CD4-positive, alpha-beta memory T cell (primary cell): ENCODE measurements around the gene MX2. TPM values are rescaled to one million over a fixed set of nuclear protein-coding genes. Genes with fewer than 3 reads are reported as not detected.
"Not testable (repeated sequence)": the region's sequence is repeated elsewhere in the genome, so short reads cannot be mapped to it uniquely, and the experiment has no call there.

Experiments used
- CTCF ChIA-PET: fragments of 350-600 bp; sonication (Branson Sonifier 250); formaldehyde crosslinking; loops from one replicate; lab custom pipeline; 2021; ENCODE audit warnings: inconsistent platforms; ENCODE audit not compliant: partially characterized antibody; lab: Charles Lee
- POLR2A ChIA-PET: fragments of 350-600 bp; sonication (Branson Sonifier 250); formaldehyde crosslinking; loops from one replicate; lab custom pipeline; 2021; ENCODE audit not compliant: partially characterized antibody; lab: Charles Lee
- DNase-seq, 5 donors: peaks; one replicate each; pipeline versions ENCODE4 v3.0.0 to v3.0.0-alpha.2; 2020 to 2022; ENCODE audit warnings: mixed read lengths in 1 of 5
- H3K27ac ChIP-seq: one replicate; pipeline ENCODE4 v1.7.0; 2013; ENCODE audit warnings: low read depth, low read length
- H3K27me3 ChIP-seq: 2 replicates; pipeline ENCODE4 v1.7.0; 2013; ENCODE audit warnings: mild to moderate bottlenecking, low read length, moderate library complexity; ENCODE audit not compliant: insufficient read depth
- H3K36me3 ChIP-seq: 2 replicates; pipeline ENCODE4 v1.7.0; 2013; ENCODE audit warnings: mild to moderate bottlenecking, low read length, moderate library complexity; ENCODE audit not compliant: insufficient read depth
- H3K4me1 ChIP-seq: 2 replicates; pipeline ENCODE4 v1.7.0; 2013; ENCODE audit warnings: mild to moderate bottlenecking, low read length, moderate library complexity; ENCODE audit not compliant: insufficient read depth
- H3K4me3 ChIP-seq, 2 donors: one replicate each; pipeline ENCODE4 v1.7.0; 2013; ENCODE audit warnings: low read length in 2 of 2, mild to moderate bottlenecking in 1 of 2
- H3K9me3 ChIP-seq, 2 donors: one replicate each; pipeline ENCODE4 v1.7.0; 2013; ENCODE audit warnings: low read length in 2 of 2, control low read depth in 1 of 2; ENCODE audit not compliant: control insufficient read depth in 1 of 2
- H3K27ac Mint-ChIP-seq, 7 donors: one replicate each; pipeline ENCODE4 v1.8.0; 2020 to 2021; ENCODE audit warnings: mixed read lengths in 7 of 7, mild to moderate bottlenecking in 6 of 7, inconsistent platforms in 3 of 7, moderate library complexity in 3 of 7
- H3K27me3 Mint-ChIP-seq, 2 donors: one replicate each; pipeline ENCODE4 v1.8.0; 2020 to 2021; ENCODE audit warnings: mixed read lengths in 2 of 2
- H3K36me3 Mint-ChIP-seq, 2 donors: one replicate each; pipeline ENCODE4 v1.8.0; 2020 to 2021; ENCODE audit warnings: mixed read lengths in 2 of 2, inconsistent platforms in 1 of 2, mild to moderate bottlenecking in 1 of 2
- H3K4me1 Mint-ChIP-seq, 4 donors: one replicate each; pipeline ENCODE4 v1.8.0; 2020 to 2021; ENCODE audit warnings: mixed read lengths in 4 of 4, mild to moderate bottlenecking in 1 of 4
- H3K4me3 Mint-ChIP-seq, 8 donors: one replicate each; pipeline ENCODE4 v1.8.0; 2020 to 2021; ENCODE audit warnings: mixed read lengths in 8 of 8, mild to moderate bottlenecking in 7 of 8, moderate library complexity in 6 of 8, inconsistent platforms in 3 of 8
- H3K9me3 Mint-ChIP-seq, 8 donors: one replicate each; pipeline ENCODE4 v1.8.0; 2020 to 2021; ENCODE audit warnings: mixed read lengths in 8 of 8, mild to moderate bottlenecking in 5 of 8, inconsistent platforms in 3 of 8, moderate library complexity in 1 of 8
- intact Hi-C: fragments of 100-400 bp; cut with micrococcal nuclease; formaldehyde crosslinking; loops from one replicate; pipeline ENCODE4 v1.15.1; 2023
- polyA plus RNA-seq, 2 donors: library from polyadenylated mRNA; unstranded; fragments of 300-500 nt; fragmentation: Illumina TruSeq; gene quantifications; one replicate each; pipeline ENCODE4 v1.2.3, GENCODE V29; 2021
- total RNA-seq, 2 experiments: library from RNA; stranded (reverse); gene quantifications; one replicate each; pipeline ENCODE4 v1.2.3, GENCODE V29; 2021

Gene MX2
- total and polyA plus RNA-seq, 4 experiments from 2014 or later: 29.6 to 107 (median 72.8) TPM

- H3K9me3 Mint-ChIP-seq: peaks cover 0 to 12% (median 2%) of the 10 kb centered on the region in 8 donors
- H3K4me1 ChIP-seq: peaks cover 12% of the 10 kb centered on the region
- no peaks in the 10 kb centered on the region for H3K27me3 Mint-ChIP-seq
- H3K4me1 Mint-ChIP-seq: peaks cover 13 to 39% (median 21%) of the 10 kb centered on the region in 4 donors
- H3K27ac ChIP-seq: peak overlapping the region; percentile 60
- ChIA-PET CTCF (interaction anchor here (2.0 kb wide), 1 partner anchor 136 kb away, joined by 4 read pairs; no protein-coding TSS in a partner anchor), POLR2A (interaction anchor here (2.4 kb wide), 1 partner anchor 57 kb away, joined by 15 read pairs; the partner anchor contains the start of gene MX2)
- no peak overlapping the region for H3K4me3 ChIP-seq
- H3K27ac Mint-ChIP-seq: peak overlapping the region; percentile 39 to 94 (median 87)
- H3K36me3 Mint-ChIP-seq: no peaks in the 10 kb centered on the region
- no peaks in the 10 kb centered on the region for H3K36me3 ChIP-seq
- intact Hi-C loops: no loop called here
- no peaks in the 10 kb centered on the region for H3K27me3 ChIP-seq
- no peaks in the 10 kb centered on the region for H3K9me3 ChIP-seq
- H3K4me3 Mint-ChIP-seq: peak overlapping the region; percentile 73 to 93 (median 88)
- DNase-seq: no peak
Measured at GRCh38 chr21:41418956-41419680, 57.3 kb downstream of the MX2 start.

- Histone ChIP-seq H3K27ac (peak overlapping the region; percentile 60), H3K4me3 (peak overlapping the region; percentile 27 to 49), H3K27me3 (no peaks in the 10 kb centered on the region), H3K9me3 (no peaks in the 10 kb centered on the region), H3K4me1 (peaks cover 12% of the 10 kb centered on the region), H3K36me3 (no peaks in the 10 kb centered on the region)
- intact Hi-C loops: no loop called here
- peaks cover 0 to 3% (median 0%) of the 10 kb centered on the region in 8 donors for H3K9me3 Mint-ChIP-seq
- no peaks in the 10 kb centered on the region for H3K27me3 Mint-ChIP-seq
- H3K4me1 Mint-ChIP-seq: peaks cover 15 to 47% (median 27%) of the 10 kb centered on the region in 4 donors
- ChIA-PET POLR2A (no interaction called here), CTCF (no interaction called here)
- peak overlapping the region; percentile 79 to 94 (median 92) for H3K27ac Mint-ChIP-seq
- H3K36me3 Mint-ChIP-seq: no peaks in the 10 kb centered on the region
- peak overlapping the region; percentile 85 to 94 (median 90) for H3K4me3 Mint-ChIP-seq
- peak; percentile 31 to 56 (median 44) for DNase-seq
Measured at GRCh38 chr21:41419921-41420862, 58.4 kb downstream of the MX2 start.

- H3K4me3 ChIP-seq, H3K27me3 ChIP-seq, H3K36me3 ChIP-seq, H3K9me3 ChIP-seq, CTCF ChIA-PET, H3K27me3 Mint-ChIP-seq, H3K9me3 Mint-ChIP-seq, DNase-seq, H3K36me3 Mint-ChIP-seq, POLR2A ChIA-PET, intact Hi-C loops: not testable (repeated sequence)
- Mint-ChIP-seq H3K4me3 (peak overlapping the region; percentile 85 to 94 (median 90)), H3K27ac (peak overlapping the region in 6 of 7 donors; percentile 79 to 93 (median 92)), H3K4me1 (peaks cover 21 to 55% (median 33%) of the 10 kb centered on the region in 4 donors)
- Histone ChIP-seq H3K27ac (peak overlapping the region; percentile 60), H3K4me1 (peaks cover 17% of the 10 kb centered on the region)
Measured at GRCh38 chr21:41420998-41421397, 59.2 kb downstream of the MX2 start.

GRCh38 chr21:41422546-41423304 lies 60.9 kb downstream of the MX2 start:
- H3K4me1 ChIP-seq: peaks cover 28% of the 10 kb centered on the region
- H3K27me3 Mint-ChIP-seq: no peaks in the 10 kb centered on the region
- H3K9me3 Mint-ChIP-seq: no peaks in the 10 kb centered on the region
- H3K9me3 ChIP-seq: no peaks in the 10 kb centered on the region
- H3K27ac Mint-ChIP-seq: peak overlapping the region in 3 of 7 donors; percentile 53 to 76 (median 66)
- H3K4me3 Mint-ChIP-seq: peak overlapping the region in 4 of 8 donors; percentile 34 to 61 (median 50)
- no peak overlapping the region for H3K4me3 ChIP-seq
- intact Hi-C loops: no loop called here
- H3K27me3 ChIP-seq: no peaks in the 10 kb centered on the region
- no peaks in the 10 kb centered on the region for H3K36me3 ChIP-seq
- CTCF ChIA-PET: interaction anchor here (0.7 kb wide), 1 partner anchor 139 kb away, joined by 3 read pairs; no protein-coding TSS in a partner anchor
- H3K36me3 Mint-ChIP-seq: peaks cover 0 to 10% of the 10 kb centered on the region in 2 donors
- peaks cover 27 to 67% (median 42%) of the 10 kb centered on the region in 4 donors for H3K4me1 Mint-ChIP-seq
- POLR2A ChIA-PET: interaction anchor here (0.6 to 3.4 kb wide), 2 partner anchors 11 to 28 kb away, joined by 3 to 19 read pairs; no protein-coding TSS in a partner anchor
- H3K27ac ChIP-seq: no peak overlapping the region
- DNase-seq: no peak

GRCh38 chr21:41423305-41423636 lies 61.4 kb downstream of the MX2 start:
- Mint-ChIP-seq H3K4me1 (peaks cover 30 to 72% (median 48%) of the 10 kb centered on the region in 4 donors), H3K4me3 (peak overlapping the region in 6 of 8 donors; percentile 25 to 58 (median 32)), H3K27ac (peak overlapping the region in 6 of 7 donors; percentile 48 to 78 (median 66)), H3K36me3 (peaks cover 4 to 14% of the 10 kb centered on the region in 2 donors)
- H3K4me1 ChIP-seq: peaks cover 28% of the 10 kb centered on the region
- H3K4me3 ChIP-seq, H3K9me3 Mint-ChIP-seq, H3K27me3 Mint-ChIP-seq, intact Hi-C loops, H3K27ac ChIP-seq, H3K27me3 ChIP-seq, H3K36me3 ChIP-seq, DNase-seq, H3K9me3 ChIP-seq: not testable (repeated sequence)
- CTCF ChIA-PET: interaction anchor here (0.7 to 3.3 kb wide), 2 partner anchors 140 kb away, joined by 3 to 24 read pairs; no protein-coding TSS in a partner anchor
- POLR2A ChIA-PET: interaction anchor here (3.4 to 5.2 kb wide), 2 partner anchors 12 to 61 kb away, joined by 19 to 58 read pairs; partner anchors contain the start of gene MX2

GRCh38 chr21:41425588-41425953 lies 63.7 kb downstream of the MX2 start:
- Mint-ChIP-seq H3K27me3 (no peaks in the 10 kb centered on the region), H3K9me3 (no peaks in the 10 kb centered on the region), H3K4me1 (peaks cover 30 to 75% (median 52%) of the 10 kb centered on the region in 4 donors), H3K27ac (peak overlapping the region; percentile 93 to 98 (median 96)), H3K36me3 (peaks cover 16 to 25% of the 10 kb centered on the region in 2 donors), H3K4me3 (peak overlapping the region; percentile 95 to 99 (median 98))
- Histone ChIP-seq H3K27ac (peak overlapping the region; percentile 88), H3K36me3 (peaks cover 3% of the 10 kb centered on the region), H3K4me1 (peaks cover 22% of the 10 kb centered on the region), H3K27me3 (no peaks in the 10 kb centered on the region), H3K9me3 (no peaks in the 10 kb centered on the region), H3K4me3 (peak overlapping the region; percentile 79 to 91)
- no peak for DNase-seq
- POLR2A ChIA-PET: interaction anchor here (0.6 to 5.2 kb wide), 8 partner anchors 8 to 64 kb away, joined by 3 to 58 read pairs (median 4); partner anchors contain the start of gene MX2
- intact Hi-C loops: no loop called here
- CTCF ChIA-PET: interaction anchor here (0.6 to 3.3 kb wide), 5 partner anchors 13 to 142 kb away, joined by 3 to 24 read pairs (median 5); no protein-coding TSS in a partner anchor
